Cardiac fibroblast (primary cell): ENCODE measurements around the gene TBCA.
A peak's percentile ranks its signal among the peaks of the same experiment; 100 is the strongest.

Experiments
- DNase-seq, 2 donors: peaks; one replicate each; pipeline versions ENCODE4 v3.0.0 to v3.0.0-alpha.2; 2010; ENCODE audit warnings: low read depth in 2 of 2
- H3K4me3 ChIP-seq, 2 donors: replicated peaks in 1 of 2; 1 replicate in 1 of 2; 2 replicates in 1 of 2; pipeline ENCODE4 v1.5.1; 2011; ENCODE audit warnings: low read depth in 2 of 2, low read length in 2 of 2, mild to moderate bottlenecking in 2 of 2, moderate library complexity in 1 of 2
- CTCF ChIP-seq: IDR thresholded peaks from one replicate; pipeline ENCODE4 v1.5.1; 2011; ENCODE audit warnings: low read depth, mild to moderate bottlenecking, low read length, inconsistent platforms

TBCA gene

GRCh38 chr5:77743181-77743580 is 33.0 kb downstream of the TBCA start:
- TF ChIP-seq CTCF: no peak
- peak; percentile 31 to 61 for DNase-seq
- no peak overlapping the region for H3K4me3 ChIP-seq

- H3K4me3 ChIP-seq: no peak overlapping the region
- no peak for TF ChIP-seq CTCF
- DNase-seq: no peak
Observed at GRCh38 chr5:77741608-77742007, 34.5 kb downstream of the TBCA start.

- no peak overlapping the region for H3K4me3 ChIP-seq
- TF ChIP-seq CTCF: no peak
- DNase-seq: no peak
Observed at GRCh38 chr5:77734885-77735284, 41.3 kb downstream of the TBCA start.

- peak in 1 of 2 donors; percentile 51 for DNase-seq
- H3K4me3 ChIP-seq: no peak overlapping the region
- no peak for TF ChIP-seq CTCF
Observed at GRCh38 chr5:77733130-77733529, 43.0 kb downstream of the TBCA start.

DNA sequence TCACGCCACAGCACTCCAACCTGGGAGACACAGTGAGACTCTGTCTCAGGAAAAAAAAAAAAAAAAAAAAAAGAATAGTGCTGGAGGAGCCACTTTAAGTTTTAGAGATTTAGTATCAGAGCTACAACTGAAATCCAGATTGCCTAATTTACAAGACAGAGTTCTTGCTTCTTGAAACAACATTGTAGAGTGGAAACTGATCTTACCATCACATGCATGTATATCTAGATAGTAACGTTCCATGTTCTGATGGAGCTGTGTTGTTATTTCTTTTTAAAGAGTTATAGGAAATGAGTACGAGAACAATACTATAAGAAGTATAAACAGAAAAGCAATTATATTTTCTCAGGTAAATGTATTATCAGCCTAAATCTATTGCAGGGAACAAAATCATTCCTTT is 48.9 kb downstream of the TBCA start:
- no peak overlapping the region for H3K4me3 ChIP-seq
- TF ChIP-seq CTCF: no peak
- DNase-seq: no peak

- no peak for TF ChIP-seq CTCF
- no peak for DNase-seq
- no peak overlapping the region for H3K4me3 ChIP-seq
Observed at GRCh38 chr5:77725616-77726015, 50.5 kb downstream of the TBCA start.

DNA sequence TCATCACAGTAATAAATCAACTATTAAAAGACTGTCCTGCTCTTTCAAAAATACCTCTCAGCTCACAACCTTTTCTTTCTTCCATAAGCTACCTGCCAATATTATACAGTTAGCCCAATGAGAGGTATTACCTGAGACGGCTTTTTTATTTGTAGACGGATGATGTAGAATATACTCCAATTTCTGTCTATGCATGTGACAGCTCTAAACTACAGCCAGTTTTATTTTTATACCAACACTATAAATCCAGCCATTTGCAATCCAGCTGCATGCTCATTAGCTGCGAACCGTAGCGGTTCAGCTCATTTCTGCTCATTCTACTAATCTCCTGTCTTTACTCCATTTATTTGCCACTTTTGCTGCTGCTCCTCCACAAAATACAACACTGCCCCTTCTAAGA is 51.2 kb downstream of the TBCA start:
- no peak for TF ChIP-seq CTCF
- H3K4me3 ChIP-seq: no peak overlapping the region
- DNase-seq: no peak
